H1 (cell line): ENCODE data around the gene ZBTB1. TPM values are rescaled to one million over a fixed set of nuclear protein-coding genes. Genes with fewer than 3 reads are reported as not detected.
A peak's percentile ranks its signal among the peaks of the same experiment; 100 is the strongest.

Source experiments
- CTCF ChIA-PET: fragments of 300-600 bp; sonication (Branson Sonifier 250); formaldehyde crosslinking; loops from one replicate; lab custom pipeline; 2021; ENCODE audit not compliant: partially characterized antibody; lab: Charles Lee
- POLR2A ChIA-PET: fragments of 300-600 bp; sonication (Branson Sonifier 250); formaldehyde crosslinking; loops from one replicate; lab custom pipeline; 2021; ENCODE audit warnings: inconsistent platforms; ENCODE audit not compliant: partially characterized antibody; lab: Charles Lee
- DNase-seq, 2 experiments: peaks; one replicate each; pipeline versions ENCODE4 v3.0.0 to v3.0.0-alpha.2; 2010 to 2022; ENCODE audit warnings: low spot score in 2 of 2, low read depth in 1 of 2, mixed read lengths in 1 of 2
- FAIRE-seq: peaks from 2 replicates; lab custom pipeline; 2011; peaks lifted over from hg19 to GRCh38; lab: Jason Lieb, UNC
- H2AFZ ChIP-seq: 2 replicates; pipeline ENCODE4 v1.8.1; 2012; ENCODE audit warnings: low read length, inconsistent platforms
- H2AK5ac ChIP-seq: 2 replicates; pipeline ENCODE4 v1.6.1; 2013; ENCODE audit warnings: low read depth, low read length
- H2BK120ac ChIP-seq: replicated peaks from 2 replicates; pipeline ENCODE3; 2013; ENCODE audit warnings: low read depth, low read length, inconsistent platforms
- H2BK12ac ChIP-seq: 2 replicates; pipeline ENCODE4 v1.6.1; 2013; ENCODE audit warnings: low read depth, low read length
- H2BK15ac ChIP-seq: 2 replicates; pipeline ENCODE4 v1.6.1; 2013; ENCODE audit warnings: low read length
- H2BK20ac ChIP-seq: 2 replicates; pipeline ENCODE4 v1.6.1; 2013; ENCODE audit warnings: low read length
- H2BK5ac ChIP-seq: 2 replicates; pipeline ENCODE4 v1.6.1; 2013; ENCODE audit warnings: low read depth, low read length
- H3K14ac ChIP-seq: 2 replicates; pipeline ENCODE4 v1.6.1; 2013; ENCODE audit warnings: inconsistent platforms; ENCODE audit not compliant: insufficient read length
- H3K18ac ChIP-seq: 2 replicates; pipeline ENCODE4 v1.6.1; 2013; ENCODE audit warnings: low read length; ENCODE audit errors: extremely low read depth
- H3K23ac ChIP-seq: 2 replicates; pipeline ENCODE4 v1.6.1; 2013; ENCODE audit warnings: inconsistent platforms; ENCODE audit not compliant: insufficient read length
- H3K23me2 ChIP-seq: 2 replicates; pipeline ENCODE4 v1.6.1; 2013; ENCODE audit warnings: low read depth, low read length
- H3K27ac ChIP-seq: 2 replicates; pipeline ENCODE4 v1.6.1; 2011; ENCODE audit warnings: low read depth, low read length, inconsistent platforms
- H3K27me3 ChIP-seq, 4 experiments: replicated peaks in 1 of 4; 1 replicate in 1 of 4; 2 replicates in 3 of 4; pipeline versions ENCODE4 v1.6.1 to v1.8.1; 2011 to 2013; ENCODE audit warnings: low read length in 3 of 4, mild to moderate bottlenecking in 3 of 4, inconsistent platforms in 2 of 4, mixed read lengths in 2 of 4, moderate library complexity in 1 of 4; ENCODE audit not compliant: control insufficient read depth in 3 of 4, insufficient read depth in 3 of 4; ENCODE audit errors: extremely low read depth in 1 of 4
- H3K36me3 ChIP-seq, 4 experiments: 2 replicates each; pipeline versions ENCODE4 v1.6.1 to v1.8.1; 2011 to 2013; ENCODE audit warnings: mild to moderate bottlenecking in 4 of 4, low read length in 3 of 4, moderate library complexity in 2 of 4, control low read depth in 1 of 4, inconsistent platforms in 1 of 4; ENCODE audit not compliant: insufficient read depth in 4 of 4, control insufficient read depth in 2 of 4
- H3K4ac ChIP-seq: replicated peaks from 2 replicates; pipeline ENCODE3; 2013; ENCODE audit warnings: low read length, low read depth, mixed read lengths, inconsistent platforms; ENCODE audit not compliant: insufficient read length
- H3K4me1 ChIP-seq, 4 experiments: replicated peaks in 1 of 4; 1 replicate in 1 of 4; 2 replicates in 3 of 4; pipeline versions ENCODE4 v1.6.1 to v1.8.1; 2011 to 2013; ENCODE audit warnings: low read length in 3 of 4, inconsistent platforms in 2 of 4, mixed read lengths in 1 of 4; ENCODE audit not compliant: insufficient read depth in 4 of 4, control insufficient read depth in 3 of 4
- H3K4me2 ChIP-seq, 2 experiments: 2 replicates each; pipeline versions ENCODE4 v1.6.1 to v1.8.1; 2011 to 2013; ENCODE audit warnings: low read depth in 2 of 2, low read length in 2 of 2, control low read depth in 1 of 2, inconsistent platforms in 1 of 2, mild to moderate bottlenecking in 1 of 2; ENCODE audit not compliant: insufficient read depth in 1 of 2
- H3K4me3 ChIP-seq, 4 experiments: fragments of 200-600, 300-600 bp in 1 of 4; sonication (generic), shearing (Covaris generic), sonication (Bioruptor Twin) in 1 of 4; 2 replicates each; pipeline versions ENCODE4 v1.5.1 to v1.8.1; 2011 to 2016; ENCODE audit warnings: low read length in 4 of 4, low read depth in 3 of 4, control low read depth in 2 of 4, inconsistent platforms in 2 of 4, mild to moderate bottlenecking in 2 of 4, mixed read lengths in 1 of 4, moderate library complexity in 1 of 4; ENCODE audit not compliant: insufficient read depth in 2 of 4; ENCODE audit errors: extremely low read depth in 1 of 4
- H3K56ac ChIP-seq: replicated peaks from 2 replicates; pipeline ENCODE3; 2013; ENCODE audit warnings: low read depth, mild to moderate bottlenecking, mixed read lengths, low read length, inconsistent platforms; ENCODE audit not compliant: insufficient read length
- H3K79me1 ChIP-seq: 2 replicates; pipeline ENCODE4 v1.6.1; 2013; ENCODE audit warnings: low read depth, low read length, control low read depth
- H3K79me2 ChIP-seq, 2 experiments: 2 replicates each; pipeline versions ENCODE4 v1.6.1 to v1.8.1; 2012 to 2013; ENCODE audit warnings: low read length in 2 of 2, mild to moderate bottlenecking in 2 of 2, inconsistent platforms in 1 of 2; ENCODE audit not compliant: insufficient read depth in 2 of 2, control insufficient read depth in 1 of 2
- H3K9ac ChIP-seq, 4 experiments: replicated peaks in 1 of 4; 1 replicate in 1 of 4; 2 replicates in 3 of 4; pipeline versions ENCODE4 v1.6.1 to v1.8.1; 2011 to 2013; ENCODE audit warnings: low read depth in 3 of 4, low read length in 3 of 4, control low read depth in 2 of 4, mild to moderate bottlenecking in 2 of 4, moderate library complexity in 2 of 4, inconsistent platforms in 1 of 4; ENCODE audit errors: extremely low read depth in 1 of 4
- H3K9me3 ChIP-seq, 2 experiments: 2 replicates each; pipeline versions ENCODE4 v1.6.1 to v1.8.1; 2012 to 2013; ENCODE audit warnings: mild to moderate bottlenecking in 2 of 2, moderate library complexity in 2 of 2, control low read depth in 1 of 2, inconsistent platforms in 1 of 2, low read depth in 1 of 2, low read length in 1 of 2, mixed read lengths in 1 of 2; ENCODE audit not compliant: insufficient read depth in 2 of 2
- H4K20me1 ChIP-seq, 2 experiments: replicated peaks in 1 of 2; 2 replicates each; pipeline versions ENCODE3 to v1.8.1; 2011 to 2013; ENCODE audit warnings: inconsistent platforms in 2 of 2, low read length in 2 of 2, mild to moderate bottlenecking in 1 of 2; ENCODE audit not compliant: insufficient read depth in 2 of 2, control insufficient read depth in 1 of 2
- H4K5ac ChIP-seq: 2 replicates; pipeline ENCODE4 v1.6.1; 2013; ENCODE audit warnings: low read length, low read depth, mixed read lengths, inconsistent platforms; ENCODE audit not compliant: insufficient read length
- H4K8ac ChIP-seq: 2 replicates; pipeline ENCODE4 v1.8.0; 2013; ENCODE audit warnings: mild to moderate bottlenecking, moderate library complexity, low read length, inconsistent platforms; ENCODE audit not compliant: insufficient read depth; ENCODE audit errors: extremely low read depth
- H4K91ac ChIP-seq: replicated peaks from 2 replicates; pipeline ENCODE3; 2013; ENCODE audit warnings: low read length, mixed read lengths, inconsistent platforms; ENCODE audit not compliant: insufficient read length
- WGBS, 2 experiments: shearing (Covaris generic) in 1 of 2; methylation state at CpG; one replicate each; pipeline versions ENCODE4 v1.1.6 to v1.1.7; 2013 to 2015; ENCODE audit warnings: low lambda C conversion rate in 2 of 2, mixed read lengths in 2 of 2, inconsistent platforms in 1 of 2, low coverage in 1 of 2, missing lambda C conversion rate in 1 of 2; ENCODE audit not compliant: insufficient replicate concordance in 2 of 2, insufficient coverage in 1 of 2, insufficient read length in 1 of 2; ENCODE audit errors: extremely low coverage in 1 of 2, missing lambda C conversion rate in 1 of 2; 5-methylcytosine and 5-hydroxymethylcytosine counted together
- polyA plus RNA-seq, 7 experiments: library from polyadenylated mRNA; depleted of rRNA in 3 of 7; stranded (reverse) in 5 of 7; unstranded in 2 of 7; fragments of >200 nt in 5 of 7; fragments of 200-250 nt in 2 of 7; gene quantifications; 1 replicate in 5 of 7; 2 replicates in 1 of 7; 4 replicates in 1 of 7; pipeline versions ENCODE4 v1.2.1 to v1.2.3, GENCODE V29; 2011 to 2013; ENCODE audit warnings: missing spikeins in 2 of 7, mixed read lengths in 2 of 7
- total RNA-seq: library from RNA; stranded (reverse); fragmentation: NEBNext Ultra II Directional; extraction: Animal tissue kit (Norgen Biotek cat#: 25700); gene quantifications from 2 replicates; pipeline ENCODE4 v1.2.1, GENCODE V29; 2021

ZBTB1 gene
- total and polyA plus RNA-seq, 2 of the 8 experiments (the other 6 are each of a cell fraction or from before 2014, with no cell fraction given): 13.6 to 27.5 TPM

- Histone ChIP-seq H2BK5ac (peak overlapping the region; percentile 76; the same call in 1 of the 2 replicates), H3K9me3 (peaks cover 19 to 21% of the 10 kb centered on the region in 2 experiments), H3K4ac (no peak overlapping the region), H3K79me2 (peaks cover 0 to 35% of the 10 kb centered on the region in 2 experiments; a peak in 2 of 4 replicates), H2BK120ac (no peak overlapping the region), H3K9ac (no peak overlapping the region; a peak in 1 of 7 replicates), H3K4me3 (peak overlapping the region in 3 of 4 experiments; percentile 2 to 61 (median 40); a peak in 5 of 8 replicates), H3K23me2 (peaks cover 2% of the 10 kb centered on the region), H3K56ac (no peak overlapping the region), H4K8ac (no peak overlapping the region), H4K20me1 (peaks cover 0 to 2% of the 10 kb centered on the region in 2 experiments), H3K18ac (no peak overlapping the region), H4K91ac (no peak overlapping the region), H3K4me2 (peak overlapping the region; percentile 49 to 72), H3K79me1 (no peaks in the 10 kb centered on the region; the same call in 1 of the 2 replicates), H3K27me3 (peaks cover 0 to 3% (median under 1%) of the 10 kb centered on the region in 4 experiments; a peak in 2 of 7 replicates), H3K4me1 (peaks cover 0 to 17% (median 5%) of the 10 kb centered on the region in 4 experiments; a peak in 5 of 7 replicates), H2BK12ac (no peak overlapping the region), H3K27ac (no peak overlapping the region), H3K23ac (no peak overlapping the region), H3K14ac (no peak overlapping the region), H3K36me3 (peaks cover 0 to 8% (median 0%) of the 10 kb centered on the region in 4 experiments; a peak in 1 of 8 replicates), H2AK5ac (no peak overlapping the region), H2BK20ac (no peak overlapping the region), H2BK15ac (no peak overlapping the region), H4K5ac (peak overlapping the region; percentile 80), H2AFZ (no peak overlapping the region)
- ChIA-PET POLR2A (interaction anchor here (0.7 to 5.4 kb wide), 7 partner anchors 8 to 101 kb away, joined by 3 to 35 read pairs (median 4); partner anchors contain the start of gene ZBTB1), CTCF (interaction anchor here (0.7 to 2.8 kb wide), 4 partner anchors 34 to 92 kb away, joined by 3 to 12 read pairs (median 4); no protein-coding TSS in a partner anchor)
- DNase-seq: no peak
- 30% methylated on average over 5 of the region's 5 CpGs; no CpG with 5 or more reads in 1 of the 2 experiments for WGBS, 2 experiments
- no peak for FAIRE-seq
These were observed 40.2 kb downstream of the ZBTB1 start for GRCh38 chr14:64544607-64545312.
